ENCODE measurements around the gene TRHDE.

The TRHDE gene

GRCh38 chr12:72330784-72331183, 58.6 kb downstream of the TRHDE start:
- DNase-seq, result no peak

GRCh38 chr12:72337382-72337781, 65.2 kb downstream of the TRHDE start:
- no peak for DNase-seq

- no peak for DNase-seq
These were observed 65.8 kb downstream of the TRHDE start for GRCh38 chr12:72337946-72338345.

- no peak for DNase-seq
These were observed 66.3 kb downstream of the TRHDE start for GRCh38 chr12:72338437-72338836.

GRCh38 chr12:72346363-72346944, 74.3 kb downstream of the TRHDE start:
- DNase-seq, result no peak

GRCh38 chr12:72349491-72349890, 77.3 kb downstream of the TRHDE start:
- no peak for DNase-seq

- no peak for DNase-seq
These were observed 87.2 kb downstream of the TRHDE start for GRCh38 chr12:72359416-72359815.

GRCh38 chr12:72365151-72365550, 93.0 kb downstream of the TRHDE start:
- no peak for DNase-seq

- DNase-seq, result no peak
These were observed 94.1 kb downstream of the TRHDE start for GRCh38 chr12:72366255-72366654.

- DNase-seq, result no peak
These were observed 96.1 kb downstream of the TRHDE start for GRCh38 chr12:72368298-72368697.

GRCh38 chr12:72368719-72369422, 96.7 kb downstream of the TRHDE start:
- no peak for DNase-seq

GRCh38 chr12:72369423-72369959, 97.3 kb downstream of the TRHDE start:
- DNase-seq, result no peak

GRCh38 chr12:72380441-72380840, 108.3 kb downstream of the TRHDE start:
- no peak for DNase-seq

- DNase-seq, result no peak
These were observed 116.2 kb downstream of the TRHDE start for GRCh38 chr12:72388322-72388721.

GRCh38 chr12:72390146-72390545, 118.0 kb downstream of the TRHDE start:
- DNase-seq, result no peak

GRCh38 chr12:72406111-72406510, 133.9 kb downstream of the TRHDE start:
- no peak for DNase-seq

- DNase-seq, result no peak
These were observed 160.0 kb downstream of the TRHDE start for GRCh38 chr12:72432037-72432604.

- DNase-seq, result no peak
These were observed 161.1 kb downstream of the TRHDE start for GRCh38 chr12:72433298-72433697.

GRCh38 chr12:72434999-72435398, 162.8 kb downstream of the TRHDE start:
- DNase-seq, result no peak

GRCh38 chr12:72442217-72442616, 170.0 kb downstream of the TRHDE start:
- no peak for DNase-seq

- no peak for DNase-seq
These were observed 172.0 kb downstream of the TRHDE start for GRCh38 chr12:72444125-72444524.

GRCh38 chr12:72444566-72444965, 172.4 kb downstream of the TRHDE start:
- DNase-seq, result no peak

- no peak for DNase-seq
These were observed 175.9 kb downstream of the TRHDE start for GRCh38 chr12:72448089-72448488.

GRCh38 chr12:72448805-72449204, 176.6 kb downstream of the TRHDE start:
- no peak for DNase-seq
